IgD-negative memory B cell (primary cell): ENCODE results near the gene KIF26B. TPM values are rescaled to one million over a fixed set of nuclear protein-coding genes. Genes with fewer than 3 reads are reported as not detected.

Experiments used
- H3K27ac Mint-ChIP-seq, 3 donors: one replicate each; pipeline ENCODE4 v1.8.0; 2020 to 2022; ENCODE audit warnings: mild to moderate bottlenecking in 3 of 3, mixed read lengths in 3 of 3, moderate library complexity in 1 of 3
- H3K27me3 Mint-ChIP-seq: one replicate; pipeline ENCODE4 v1.8.0; 2021; ENCODE audit warnings: mixed read lengths
- H3K36me3 Mint-ChIP-seq: one replicate; pipeline ENCODE4 v1.8.0; 2020; ENCODE audit warnings: mild to moderate bottlenecking, mixed read lengths
- H3K4me1 Mint-ChIP-seq, 3 donors: one replicate each; pipeline ENCODE4 v1.8.0; 2020 to 2022; ENCODE audit warnings: mixed read lengths in 3 of 3, mild to moderate bottlenecking in 1 of 3
- H3K4me3 Mint-ChIP-seq, 4 donors: one replicate each; pipeline ENCODE4 v1.8.0; 2020 to 2022; ENCODE audit warnings: mild to moderate bottlenecking in 4 of 4, mixed read lengths in 4 of 4, moderate library complexity in 3 of 4
- H3K9me3 Mint-ChIP-seq, 3 donors: one replicate each; pipeline ENCODE4 v1.8.0; 2020 to 2021; ENCODE audit warnings: mixed read lengths in 3 of 3, mild to moderate bottlenecking in 1 of 3
- polyA plus RNA-seq: library from polyadenylated mRNA; unstranded; fragments of 300-500 nt; fragmentation: Illumina TruSeq; gene quantifications from one replicate; pipeline ENCODE4 v1.2.3, GENCODE V29; 2021

The KIF26B gene
- polyA plus RNA-seq, 1 donor from 2014 or later: 0.29 TPM

DNA sequence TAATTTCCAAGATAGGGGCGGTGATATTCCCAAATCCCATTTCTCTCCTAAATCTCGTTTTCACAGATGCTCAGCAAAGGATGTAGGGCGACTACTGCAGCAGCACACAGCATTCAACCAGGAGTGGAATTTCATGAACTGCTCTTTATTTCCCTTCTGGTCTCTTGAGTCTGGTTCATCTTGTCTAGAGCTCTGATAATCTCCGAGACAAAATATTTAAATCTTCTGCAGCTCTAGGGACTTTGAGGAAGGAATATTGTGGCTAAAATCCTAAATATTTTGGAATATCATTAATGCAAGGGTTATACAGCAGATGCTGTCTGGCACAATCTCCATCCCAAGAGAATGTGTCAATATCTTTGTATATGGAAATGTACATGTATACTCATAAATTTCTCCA, 45.4 kb downstream of the KIF26B start:
- H3K4me1 Mint-ChIP-seq: no peaks in the 10 kb centered on the region
- H3K9me3 Mint-ChIP-seq: peaks cover 0 to 1% (median 0%) of the 10 kb centered on the region in 3 donors
- no peaks in the 10 kb centered on the region for H3K36me3 Mint-ChIP-seq
- no peak overlapping the region for H3K4me3 Mint-ChIP-seq
- H3K27ac Mint-ChIP-seq: no peak overlapping the region
- H3K27me3 Mint-ChIP-seq: peaks cover 10% of the 10 kb centered on the region

DNA sequence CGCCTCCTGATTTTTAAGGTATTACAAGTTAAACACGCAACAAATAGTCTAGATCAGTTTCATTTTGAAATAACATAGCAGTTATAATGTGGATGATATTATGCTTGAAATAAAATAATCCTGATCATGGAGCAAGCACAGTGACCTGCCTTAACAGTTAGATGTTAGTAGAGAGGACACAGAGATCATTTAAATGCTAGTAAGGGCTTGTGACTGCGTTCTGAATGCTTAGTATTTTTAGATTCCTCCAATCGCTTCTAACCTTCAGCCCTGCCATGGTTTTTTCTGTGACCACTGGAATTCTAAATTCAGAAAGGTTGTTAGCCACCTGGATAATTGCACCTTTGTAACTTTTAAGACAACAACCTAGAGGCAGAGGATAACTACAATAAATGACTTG, 46.4 kb downstream of the KIF26B start:
- Mint-ChIP-seq H3K27me3 (peaks cover 10% of the 10 kb centered on the region), H3K4me1 (no peaks in the 10 kb centered on the region), H3K27ac (no peak overlapping the region), H3K4me3 (no peak overlapping the region), H3K9me3 (peaks cover 0 to 1% (median 1%) of the 10 kb centered on the region in 3 donors), H3K36me3 (no peaks in the 10 kb centered on the region)

DNA sequence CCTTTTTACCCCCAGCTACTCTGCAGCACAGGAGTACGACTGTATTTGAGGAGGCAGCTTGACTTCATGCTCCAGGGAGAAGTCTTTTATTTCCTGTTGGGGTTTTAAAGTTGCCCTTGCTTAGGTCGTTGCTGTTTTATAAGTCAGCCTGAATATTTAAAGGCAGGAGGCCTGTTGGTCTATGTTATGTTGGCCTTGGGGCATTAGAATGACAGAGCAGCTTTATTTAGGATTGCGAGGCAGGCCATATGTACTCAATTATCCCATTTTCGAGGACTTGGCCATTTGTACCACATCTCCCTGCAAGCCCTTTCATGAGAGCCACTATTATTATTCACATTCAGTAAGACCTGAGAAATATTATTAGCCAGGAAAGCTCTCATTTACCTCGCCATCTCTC, 47.0 kb downstream of the KIF26B start:
- H3K27ac Mint-ChIP-seq: no peak overlapping the region
- H3K4me1 Mint-ChIP-seq: no peaks in the 10 kb centered on the region
- H3K27me3 Mint-ChIP-seq: peaks cover 10% of the 10 kb centered on the region
- H3K9me3 Mint-ChIP-seq: peaks cover 3 to 6% (median 4%) of the 10 kb centered on the region in 3 donors
- H3K36me3 Mint-ChIP-seq: no peaks in the 10 kb centered on the region
- H3K4me3 Mint-ChIP-seq: no peak overlapping the region

DNA sequence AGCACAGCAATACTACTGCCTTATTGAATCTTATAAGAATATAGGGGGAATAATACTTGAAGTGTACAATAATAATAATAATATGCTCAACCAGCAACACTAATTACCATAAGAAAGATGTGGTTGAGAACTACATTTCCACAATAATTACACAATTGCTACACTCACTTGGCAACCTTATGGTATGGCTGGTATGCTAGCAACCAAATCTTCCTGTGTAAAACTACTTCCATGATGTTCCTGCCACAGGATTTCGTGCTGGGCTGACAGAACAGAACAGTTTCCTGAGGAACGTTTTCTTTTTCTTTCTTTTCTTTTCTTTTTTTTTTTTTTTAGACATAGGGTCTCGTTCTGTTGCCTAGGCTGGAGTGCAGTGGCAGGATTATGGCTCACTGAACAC, 50.6 kb downstream of the KIF26B start:
- peaks cover 11 to 17% (median 12%) of the 10 kb centered on the region in 3 donors for H3K9me3 Mint-ChIP-seq
- H3K4me3 Mint-ChIP-seq: no peak overlapping the region
- H3K27me3 Mint-ChIP-seq: peaks cover 2% of the 10 kb centered on the region
- H3K27ac Mint-ChIP-seq: no peak overlapping the region
- H3K4me1 Mint-ChIP-seq: no peaks in the 10 kb centered on the region
- H3K36me3 Mint-ChIP-seq: no peaks in the 10 kb centered on the region

DNA sequence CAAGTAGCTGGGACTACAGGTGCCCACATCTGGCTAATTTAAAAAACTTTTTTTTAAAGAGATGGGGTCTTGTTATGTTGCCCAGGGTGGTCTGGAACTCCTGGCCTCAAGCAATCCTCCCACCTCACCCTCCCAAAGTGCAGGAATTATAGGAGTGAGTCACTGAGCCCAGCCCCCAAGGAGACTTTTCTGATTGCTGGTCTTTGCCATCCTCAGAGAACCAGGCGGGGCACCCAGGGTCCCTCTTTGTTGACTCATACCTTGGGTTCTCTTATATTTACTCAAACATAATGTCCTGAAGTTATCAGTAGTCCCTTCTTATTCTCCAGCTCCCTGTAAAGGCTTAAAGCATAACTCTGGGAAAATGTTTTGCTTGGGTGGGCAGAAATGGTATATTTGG, 51.1 kb downstream of the KIF26B start:
- H3K4me1 Mint-ChIP-seq: no peaks in the 10 kb centered on the region
- no peaks in the 10 kb centered on the region for H3K36me3 Mint-ChIP-seq
- peaks cover 2% of the 10 kb centered on the region for H3K27me3 Mint-ChIP-seq
- H3K4me3 Mint-ChIP-seq: no peak overlapping the region
- peaks cover 11 to 17% (median 12%) of the 10 kb centered on the region in 3 donors for H3K9me3 Mint-ChIP-seq
- no peak overlapping the region for H3K27ac Mint-ChIP-seq

DNA sequence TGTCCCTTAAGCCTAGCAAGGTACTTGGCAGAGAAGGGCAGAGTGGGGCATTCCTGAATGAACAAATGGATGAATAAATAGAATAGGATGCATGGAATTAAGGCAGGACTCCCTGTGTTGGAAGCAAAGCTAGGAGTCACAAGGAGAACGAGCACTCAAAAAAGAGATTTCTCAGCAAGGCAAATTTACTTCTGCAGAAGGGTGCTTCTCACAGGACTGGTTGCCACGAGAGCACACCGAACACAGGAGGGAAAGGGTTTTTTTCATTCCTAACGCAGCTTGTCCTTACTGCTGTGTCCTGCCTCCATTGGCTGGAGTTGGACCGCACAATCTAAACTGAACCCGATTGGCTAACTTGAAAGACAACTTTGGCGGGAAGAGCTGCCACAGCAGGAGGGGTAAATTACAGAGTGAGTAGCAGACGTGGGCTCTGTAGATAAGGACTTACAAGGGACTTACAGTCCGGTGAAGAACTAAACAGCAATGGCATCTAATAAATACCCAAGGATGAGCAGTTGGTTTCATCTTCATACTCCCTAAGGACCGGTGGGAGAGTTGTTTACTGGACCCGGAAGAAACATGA, 52.4 kb downstream of the KIF26B start:
- H3K9me3 Mint-ChIP-seq: peaks cover 11 to 17% (median 12%) of the 10 kb centered on the region in 3 donors
- no peak overlapping the region for H3K27ac Mint-ChIP-seq
- H3K4me1 Mint-ChIP-seq: no peaks in the 10 kb centered on the region
- peaks cover 2% of the 10 kb centered on the region for H3K27me3 Mint-ChIP-seq
- H3K4me3 Mint-ChIP-seq: no peak overlapping the region
- no peaks in the 10 kb centered on the region for H3K36me3 Mint-ChIP-seq

DNA sequence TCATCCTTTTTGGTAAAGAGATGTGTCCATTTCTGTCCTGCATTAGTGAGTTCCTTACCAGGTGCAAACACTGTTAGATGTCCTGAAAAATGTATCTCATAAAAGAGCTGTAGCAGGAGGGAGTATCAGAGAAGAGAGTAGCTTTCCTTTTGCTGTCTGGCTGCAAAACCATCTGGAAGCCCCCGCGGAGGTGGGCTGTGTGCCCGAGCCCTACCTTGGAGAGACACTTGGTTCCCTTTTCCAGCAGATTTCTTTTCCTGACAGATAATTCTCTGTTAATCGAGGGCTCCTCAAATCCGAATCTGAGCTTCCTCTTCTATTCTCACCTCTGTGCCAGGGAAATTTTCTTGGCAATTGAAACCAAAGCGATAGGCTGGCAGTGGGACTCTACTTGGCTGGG, 53.0 kb downstream of the KIF26B start:
- peak overlapping the region in 1 of 3 donors; percentile 10 for H3K27ac Mint-ChIP-seq
- no peaks in the 10 kb centered on the region for H3K4me1 Mint-ChIP-seq
- peaks cover 2% of the 10 kb centered on the region for H3K27me3 Mint-ChIP-seq
- H3K9me3 Mint-ChIP-seq: peaks cover 11 to 17% (median 12%) of the 10 kb centered on the region in 3 donors
- no peaks in the 10 kb centered on the region for H3K36me3 Mint-ChIP-seq
- no peak overlapping the region for H3K4me3 Mint-ChIP-seq

DNA sequence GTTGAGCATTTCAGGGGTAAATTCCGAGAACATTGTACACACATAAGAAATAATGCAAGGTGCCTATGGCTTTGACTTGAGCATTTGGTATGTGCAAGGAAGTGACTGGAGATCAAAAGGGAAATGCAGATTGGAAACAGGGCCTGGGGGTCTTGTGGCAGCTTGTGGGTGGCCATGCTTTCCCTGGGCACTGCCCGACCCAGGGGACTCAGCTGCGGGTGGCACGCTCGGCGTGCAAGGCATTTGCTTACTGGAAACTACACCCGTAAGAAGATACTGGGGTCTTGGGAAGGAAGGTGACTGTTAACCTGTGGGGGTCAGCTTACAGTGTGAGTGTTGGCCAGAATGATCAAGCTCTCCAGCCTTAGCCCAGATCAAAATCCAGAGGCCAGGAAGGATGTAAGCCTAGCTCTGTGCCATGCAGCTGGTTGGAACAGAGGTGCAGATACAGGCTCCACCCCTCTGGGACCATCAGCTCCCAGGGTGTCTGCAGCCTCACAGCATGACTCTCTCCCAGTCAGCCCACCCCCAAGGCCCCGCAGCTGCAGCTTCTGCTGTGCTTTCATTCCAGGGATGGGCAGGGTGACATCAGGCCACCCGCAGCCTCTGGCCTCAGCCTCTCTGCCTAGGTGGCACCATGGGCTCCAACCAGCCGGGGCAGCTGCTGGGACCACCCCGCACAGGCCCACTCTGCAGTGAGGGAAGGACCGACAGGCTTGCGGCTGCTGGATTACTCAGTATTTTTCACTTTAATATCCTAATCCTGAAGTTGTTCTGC, 55.1 kb downstream of the KIF26B start:
- Mint-ChIP-seq H3K36me3 (no peaks in the 10 kb centered on the region), H3K9me3 (peaks cover 11 to 17% (median 11%) of the 10 kb centered on the region in 3 donors), H3K4me3 (peak overlapping the region in 1 of 4 donors; percentile 2), H3K27ac (no peak overlapping the region), H3K4me1 (no peaks in the 10 kb centered on the region), H3K27me3 (peaks cover 1% of the 10 kb centered on the region)

DNA sequence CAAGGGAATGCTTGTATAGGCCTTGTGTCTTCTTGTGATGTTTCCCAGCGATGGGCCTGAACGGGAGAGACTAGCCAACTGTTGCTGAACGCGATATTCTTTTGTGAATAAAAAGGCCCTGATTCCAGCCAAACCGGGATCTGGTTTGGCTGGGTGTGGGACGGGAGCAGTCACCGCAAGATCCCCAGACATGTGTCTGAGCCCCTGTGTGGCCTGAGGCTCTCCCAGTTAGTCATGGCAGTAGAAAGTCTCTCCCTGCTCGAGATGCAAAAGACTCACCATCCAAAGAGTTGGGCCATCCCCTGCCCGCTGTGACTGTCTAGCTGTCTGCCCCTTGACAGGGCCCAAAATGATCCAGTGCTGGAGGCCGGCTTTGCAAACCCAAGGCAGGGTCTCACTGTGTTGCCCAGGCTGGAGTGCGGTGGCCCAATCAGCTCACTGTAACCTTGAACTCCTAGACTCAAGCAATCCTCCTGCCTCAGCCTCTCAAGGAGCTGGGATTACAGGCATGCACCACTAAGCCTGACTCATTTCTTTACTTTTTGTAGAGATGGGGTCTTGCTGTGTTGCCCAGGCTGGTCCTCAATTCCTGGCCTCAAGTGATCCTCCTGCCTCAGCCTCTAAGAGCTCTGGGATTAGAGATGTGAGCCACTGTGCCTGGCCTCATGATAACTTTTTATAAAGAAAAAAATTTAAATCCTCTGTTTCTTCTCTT, 56.4 kb downstream of the KIF26B start:
- Mint-ChIP-seq H3K4me3 (no peak overlapping the region), H3K4me1 (no peaks in the 10 kb centered on the region), H3K9me3 (peaks cover 11 to 16% (median 11%) of the 10 kb centered on the region in 3 donors), H3K36me3 (no peaks in the 10 kb centered on the region), H3K27ac (peak overlapping the region in 1 of 3 donors; percentile 43), H3K27me3 (no peaks in the 10 kb centered on the region)

DNA sequence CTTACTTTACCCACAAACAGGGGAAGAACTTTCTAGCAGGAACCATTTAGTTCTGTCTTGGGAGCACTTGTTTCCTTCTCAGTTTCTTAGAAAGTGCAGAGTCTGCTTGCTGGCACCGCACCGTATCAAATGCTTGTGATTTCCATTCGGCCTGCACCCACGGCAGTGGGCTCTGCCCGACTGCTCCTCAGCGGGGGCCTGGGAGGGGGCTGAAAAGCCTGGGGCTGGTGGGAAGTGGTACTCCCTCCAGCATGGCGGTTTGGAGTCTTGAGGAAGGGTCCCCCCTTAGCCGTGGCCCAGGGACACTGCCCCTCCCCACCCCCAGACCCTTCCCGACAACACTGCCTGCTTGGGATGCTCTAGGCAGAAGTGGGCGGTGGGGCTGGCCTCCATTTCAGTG, 57.0 kb downstream of the KIF26B start:
- Mint-ChIP-seq H3K4me1 (no peaks in the 10 kb centered on the region), H3K9me3 (peaks cover 8 to 12% (median 10%) of the 10 kb centered on the region in 3 donors), H3K4me3 (no peak overlapping the region), H3K36me3 (no peaks in the 10 kb centered on the region), H3K27ac (peak overlapping the region in 1 of 3 donors; percentile 43), H3K27me3 (no peaks in the 10 kb centered on the region)

DNA sequence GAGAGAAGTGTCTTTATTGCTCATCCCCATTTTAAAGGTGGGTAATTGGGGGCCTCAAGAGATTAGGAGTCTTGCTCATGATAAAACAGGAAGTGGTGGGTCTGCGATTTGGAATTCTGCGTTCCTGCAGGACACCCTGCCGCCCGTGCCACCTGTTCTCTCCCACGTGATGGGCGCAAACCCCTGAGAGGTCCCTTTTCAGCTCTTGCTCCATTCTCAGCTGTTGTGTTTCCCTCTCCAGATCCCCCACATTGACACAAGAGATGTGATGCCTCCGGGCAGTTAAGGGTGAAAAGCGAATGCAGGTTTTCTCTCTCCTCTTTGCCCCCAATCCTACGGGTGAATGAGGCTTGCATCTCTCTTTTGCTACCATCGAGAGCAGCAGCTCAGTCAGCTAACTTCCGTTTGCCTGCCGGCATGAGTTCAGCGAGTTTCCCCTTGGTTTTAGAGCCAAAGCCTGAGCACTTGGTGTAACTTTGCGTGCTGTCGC, 57.5 kb downstream of the KIF26B start:
- H3K27me3 Mint-ChIP-seq: no peaks in the 10 kb centered on the region

DNA sequence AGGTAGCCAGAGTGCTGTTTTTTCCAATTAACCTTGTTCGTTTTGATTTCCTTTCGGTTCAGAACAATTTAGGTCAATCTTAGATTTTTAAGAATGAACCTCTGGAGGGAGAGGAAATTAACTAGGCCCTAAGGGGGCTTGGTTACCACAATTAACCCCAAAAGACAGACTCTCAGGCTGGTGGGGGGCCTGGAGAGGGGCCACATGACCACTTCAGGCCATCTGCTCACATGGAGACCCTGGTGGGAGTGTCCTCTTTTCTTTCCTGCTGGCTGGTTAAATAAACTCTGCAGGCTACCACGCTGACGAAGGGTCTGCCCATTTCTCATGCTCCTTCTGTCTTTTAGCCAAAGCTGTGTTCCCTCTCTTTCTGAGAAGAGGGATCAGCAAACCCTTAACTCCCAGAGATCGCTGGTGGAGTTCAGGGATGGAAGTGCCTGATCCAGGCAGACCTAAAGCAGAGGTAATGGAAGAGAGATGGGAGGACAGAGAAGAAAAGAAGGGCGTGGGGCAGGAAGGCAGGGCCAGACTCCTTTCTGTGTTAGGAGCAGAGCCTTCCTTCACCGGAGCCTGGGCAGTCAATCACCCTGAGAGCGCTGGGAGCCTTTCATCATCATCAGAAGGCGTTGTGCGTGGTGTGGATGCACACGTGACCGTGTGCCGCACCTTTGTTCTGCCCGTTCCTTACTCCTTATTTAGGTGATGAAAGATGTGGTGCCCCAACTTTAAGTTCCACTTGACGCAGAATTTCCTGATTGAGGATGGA, 58.5 kb downstream of the KIF26B start:
- H3K4me3 Mint-ChIP-seq: no peak overlapping the region
- peaks cover 2% of the 10 kb centered on the region for H3K27me3 Mint-ChIP-seq
- H3K27ac Mint-ChIP-seq: peak overlapping the region in 1 of 3 donors; percentile 77
- no peaks in the 10 kb centered on the region for H3K36me3 Mint-ChIP-seq
- no peaks in the 10 kb centered on the region for H3K9me3 Mint-ChIP-seq
- H3K4me1 Mint-ChIP-seq: no peaks in the 10 kb centered on the region

More for the DNA sequence above, 57.5 kb downstream of the KIF26B start:
- Mint-ChIP-seq H3K4me3 (no peak overlapping the region), H3K9me3 (peaks cover 3 to 7% (median 5%) of the 10 kb centered on the region in 3 donors), H3K36me3 (no peaks in the 10 kb centered on the region), H3K4me1 (no peaks in the 10 kb centered on the region), H3K27ac (no peak overlapping the region)

DNA sequence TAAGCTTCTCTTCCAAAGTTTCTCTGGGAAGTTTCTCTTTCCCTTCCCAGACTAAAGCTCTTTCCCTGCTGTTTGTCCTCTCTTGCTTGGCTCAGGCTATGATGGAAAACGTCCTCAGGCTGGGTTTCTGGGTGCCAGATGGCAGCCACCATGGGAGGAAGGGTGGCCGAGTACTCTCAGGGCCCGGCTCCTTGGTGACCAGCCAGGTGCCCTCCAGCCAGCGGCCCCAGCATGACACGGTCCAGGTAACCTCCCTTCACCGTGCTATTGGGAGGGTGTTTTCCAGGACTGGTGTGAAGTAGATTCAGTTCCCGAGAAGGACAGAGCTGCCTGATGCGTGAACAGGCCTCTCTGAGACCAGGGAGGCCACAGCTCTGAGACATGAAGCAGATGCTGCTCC, 60.3 kb downstream of the KIF26B start:
- Mint-ChIP-seq H3K4me3 (no peak overlapping the region), H3K36me3 (no peaks in the 10 kb centered on the region), H3K4me1 (no peaks in the 10 kb centered on the region), H3K27me3 (peaks cover 5% of the 10 kb centered on the region), H3K27ac (no peak overlapping the region), H3K9me3 (no peaks in the 10 kb centered on the region)

DNA sequence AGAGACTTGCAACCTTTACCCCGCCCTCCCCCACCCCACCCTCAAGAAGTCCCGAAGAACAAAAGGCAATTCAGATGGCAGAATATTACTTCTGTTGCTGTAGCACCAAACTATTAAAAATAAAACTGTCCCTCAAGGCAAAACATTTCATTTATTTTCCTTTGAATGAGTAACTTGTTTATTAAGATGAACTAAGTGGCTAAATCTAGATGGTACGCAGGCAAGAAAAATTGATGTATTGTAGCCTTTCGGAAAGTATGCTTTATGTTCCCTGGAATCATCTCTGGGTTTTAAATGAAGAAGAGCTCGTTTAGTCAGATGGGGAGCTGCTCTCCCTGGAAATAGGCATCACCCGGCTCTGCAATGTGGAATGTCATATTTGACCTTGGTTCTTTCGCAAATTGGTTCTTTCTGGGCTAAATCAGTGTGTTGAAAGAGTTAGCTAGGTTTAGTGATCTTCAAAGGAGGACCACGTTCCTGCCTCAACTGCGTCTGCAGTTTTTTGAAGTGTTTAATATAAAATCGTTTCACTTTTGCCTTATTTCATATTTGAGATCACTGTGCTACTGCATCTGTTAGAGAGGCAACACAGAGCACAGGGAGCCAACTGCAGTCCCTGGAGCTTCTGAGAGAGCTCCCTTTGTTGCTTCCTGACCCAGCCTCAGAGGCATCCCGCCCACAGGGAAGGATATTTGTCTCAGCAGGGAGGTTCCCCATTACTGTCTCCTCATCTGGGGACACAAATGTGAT, 61.8 kb downstream of the KIF26B start:
- Mint-ChIP-seq H3K27me3 (peaks cover 5% of the 10 kb centered on the region), H3K4me3 (no peak overlapping the region), H3K36me3 (no peaks in the 10 kb centered on the region), H3K27ac (no peak overlapping the region), H3K9me3 (no peaks in the 10 kb centered on the region), H3K4me1 (no peaks in the 10 kb centered on the region)
